Naive B cell (primary cell): Measurements from ENCODE around the gene PDCL3. TPM values are rescaled to one million over a fixed set of nuclear protein-coding genes. Genes with fewer than 3 reads are reported as not detected.

ENCODE experiments used
- ATAC-seq, 2 donors: fragments of 150-1000 bp; cut with Tn5 transposase; 2 replicates each; pipeline ENCODE4 v1.10.0; 2021; ENCODE audit warnings: low read depth in 2 of 2, mild to moderate bottlenecking in 2 of 2, moderate library complexity in 2 of 2
- DNase-seq: peaks from one replicate; pipeline ENCODE4 v3.0.0; 2022
- H3K27ac Mint-ChIP-seq, 6 donors: one replicate each; pipeline ENCODE4 v1.8.0; 2020 to 2022; ENCODE audit warnings: mild to moderate bottlenecking in 6 of 6, mixed read lengths in 6 of 6, moderate library complexity in 5 of 6, inconsistent platforms in 2 of 6
- H3K27me3 Mint-ChIP-seq, 3 donors: one replicate each; pipeline ENCODE4 v1.8.0; 2021 to 2022; ENCODE audit warnings: mixed read lengths in 3 of 3, mild to moderate bottlenecking in 1 of 3
- H3K36me3 Mint-ChIP-seq, 2 donors: one replicate each; pipeline ENCODE4 v1.8.0; 2020 to 2022; ENCODE audit warnings: mixed read lengths in 2 of 2, inconsistent platforms in 1 of 2, mild to moderate bottlenecking in 1 of 2
- H3K4me1 Mint-ChIP-seq, 3 donors: one replicate each; pipeline ENCODE4 v1.8.0; 2020 to 2022; ENCODE audit warnings: mixed read lengths in 3 of 3, inconsistent platforms in 1 of 3, mild to moderate bottlenecking in 1 of 3, moderate library complexity in 1 of 3
- H3K4me3 Mint-ChIP-seq, 8 donors: one replicate each; pipeline ENCODE4 v1.8.0; 2020 to 2022; ENCODE audit warnings: mild to moderate bottlenecking in 8 of 8, mixed read lengths in 8 of 8, moderate library complexity in 8 of 8, inconsistent platforms in 2 of 8
- H3K9me3 Mint-ChIP-seq, 7 donors: one replicate each; pipeline ENCODE4 v1.8.0; 2020 to 2022; ENCODE audit warnings: mixed read lengths in 7 of 7, mild to moderate bottlenecking in 5 of 7, inconsistent platforms in 2 of 7, moderate library complexity in 1 of 7
- polyA plus RNA-seq, 6 donors: library from polyadenylated mRNA; unstranded; fragments of 300-500 nt; fragmentation: Illumina TruSeq; gene quantifications; one replicate each; pipeline ENCODE4 v1.2.3, GENCODE V29; 2021; ENCODE audit warnings: low read depth in 6 of 6

Gene PDCL3
- polyA plus RNA-seq, 6 donors from 2014 or later = 32.7 to 45.4 (median 39.9) TPM

DNA sequence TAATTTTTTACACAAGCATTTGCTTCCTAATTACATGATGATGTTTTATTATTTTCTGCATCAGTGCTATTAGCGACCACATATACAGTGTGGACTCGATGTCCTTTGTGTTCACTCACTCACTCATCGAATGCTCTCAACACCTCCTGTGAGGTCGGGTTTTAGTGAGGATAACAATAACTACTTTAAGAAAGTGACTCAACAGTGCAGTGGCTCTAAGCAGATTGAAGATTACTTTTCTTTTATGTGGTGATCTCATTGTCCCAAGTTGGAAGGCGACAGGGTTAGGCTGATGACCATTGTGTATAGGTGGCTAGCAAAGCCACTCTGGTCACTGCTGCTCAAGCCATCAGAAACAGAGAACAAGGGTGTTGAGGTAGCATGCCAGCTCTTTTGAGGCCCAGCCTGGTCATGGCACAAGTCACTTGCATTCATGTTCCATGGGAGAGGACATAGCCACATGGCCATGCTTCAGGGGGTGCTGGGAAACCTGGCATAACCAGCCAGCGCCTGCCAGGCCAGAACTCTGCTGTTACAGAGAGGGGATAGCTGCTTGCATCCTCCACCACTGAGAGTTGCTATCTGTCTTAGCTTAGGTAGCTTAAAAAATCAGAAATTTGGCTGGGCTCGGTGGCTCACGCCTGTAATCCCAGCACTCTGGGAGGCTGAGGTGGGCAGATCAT lies 60.4 kb downstream of the PDCL3 start:
- no peaks in the 10 kb centered on the region for H3K4me1 Mint-ChIP-seq
- peaks cover 0 to 7% (median 0%) of the 10 kb centered on the region in 7 donors for H3K9me3 Mint-ChIP-seq
- DNase-seq = no peak
- H3K36me3 Mint-ChIP-seq = no peaks in the 10 kb centered on the region
- H3K27ac Mint-ChIP-seq = no peak overlapping the region
- H3K27me3 Mint-ChIP-seq = peaks cover 20 to 62% (median 48%) of the 10 kb centered on the region in 3 donors
- no peak for ATAC-seq
- H3K4me3 Mint-ChIP-seq = no peak overlapping the region

DNA sequence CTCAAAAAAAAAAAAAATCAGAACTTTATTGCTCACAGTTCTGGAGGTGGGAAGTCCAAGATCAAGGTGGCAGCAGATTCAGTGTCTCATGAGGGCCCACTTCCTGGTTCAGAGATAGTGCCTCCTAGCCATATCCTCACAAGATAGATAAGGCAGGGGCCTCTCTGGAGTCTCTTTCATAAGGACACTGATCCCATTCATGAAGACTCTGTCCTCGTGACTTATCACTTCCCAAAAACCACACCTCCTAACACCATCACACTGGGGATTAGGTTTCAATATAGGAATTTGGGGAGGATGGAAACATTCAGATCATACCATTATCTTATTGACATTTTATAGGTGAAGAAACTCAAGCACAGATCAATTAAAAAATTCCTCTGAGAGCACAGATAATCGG lies 61.1 kb downstream of the PDCL3 start:
- DNase-seq (no peak), ATAC-seq (no peak)
- Mint-ChIP-seq H3K27ac (no peak overlapping the region), H3K27me3 (peaks cover 16 to 61% (median 41%) of the 10 kb centered on the region in 3 donors), H3K9me3 (peaks cover 0 to 7% (median 0%) of the 10 kb centered on the region in 7 donors), H3K36me3 (no peaks in the 10 kb centered on the region), H3K4me3 (no peak overlapping the region), H3K4me1 (no peaks in the 10 kb centered on the region)

DNA sequence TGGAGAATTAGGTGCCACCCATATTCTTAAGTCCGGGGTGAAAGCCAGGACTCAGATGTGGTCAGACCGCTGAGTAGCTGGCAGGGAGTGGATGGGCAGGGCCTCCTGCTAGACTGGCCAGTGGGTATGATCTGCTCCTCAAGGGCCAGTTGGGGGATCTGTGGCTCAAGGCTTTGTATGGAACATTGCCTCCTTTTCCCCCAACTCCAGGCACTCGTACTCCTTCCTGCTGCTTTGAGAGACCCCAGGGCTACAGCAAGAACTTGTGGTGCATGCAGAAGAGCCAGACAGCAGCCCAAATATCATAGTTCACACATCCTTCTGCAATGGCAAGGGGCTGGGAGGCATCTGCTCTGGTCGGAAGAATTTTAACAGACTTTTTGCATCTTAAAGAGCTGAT lies 61.7 kb downstream of the PDCL3 start:
- Mint-ChIP-seq H3K27ac (no peak overlapping the region), H3K36me3 (no peaks in the 10 kb centered on the region), H3K4me1 (no peaks in the 10 kb centered on the region), H3K27me3 (peaks cover 12 to 54% (median 37%) of the 10 kb centered on the region in 3 donors), H3K4me3 (no peak overlapping the region), H3K9me3 (peaks cover 0 to 7% (median 0%) of the 10 kb centered on the region in 7 donors)
- no peak for DNase-seq
- ATAC-seq = no peak

DNA sequence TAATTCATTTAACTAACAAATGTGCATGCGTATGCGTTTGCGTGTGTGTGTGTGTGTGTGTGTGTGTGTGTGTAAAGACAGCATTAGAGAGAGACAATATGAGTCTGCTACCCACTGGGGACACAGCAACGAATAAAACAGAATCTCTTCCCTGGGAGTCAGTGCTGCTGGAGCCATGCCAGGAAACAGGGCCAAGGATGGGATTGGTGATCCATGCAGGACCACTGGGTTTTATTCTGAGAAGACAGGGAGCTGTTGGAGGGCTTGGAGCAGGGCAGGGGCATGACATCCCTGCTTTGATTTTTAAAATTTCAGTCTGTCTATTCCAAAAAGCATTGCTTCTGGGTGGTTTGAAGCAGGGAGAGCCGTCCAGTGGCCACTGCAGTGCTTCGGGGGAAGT lies 62.9 kb downstream of the PDCL3 start:
- Mint-ChIP-seq H3K27me3 (peaks cover 13 to 54% (median 36%) of the 10 kb centered on the region in 3 donors), H3K4me3 (no peak overlapping the region), H3K27ac (no peak overlapping the region), H3K9me3 (peaks cover 0 to 7% (median 0%) of the 10 kb centered on the region in 7 donors), H3K4me1 (peaks cover 0 to 4% (median 0%) of the 10 kb centered on the region in 3 donors), H3K36me3 (no peaks in the 10 kb centered on the region)
- ATAC-seq (no peak), DNase-seq (no peak)

Other genes with a start within 250 kb of the PDCL3 start
- gene LONRF2, start 240.5 kb upstream of the PDCL3 start, polyA plus RNA-seq = not detected
- gene CHST10, start 145.3 kb upstream of the PDCL3 start, polyA plus RNA-seq = 1 to 10 TPM; 3.9 to 9.5 (median 5.8) TPM
- not detected for gene NMS, start 92.5 kb upstream of the PDCL3 start, polyA plus RNA-seq